ENCODE measurements around the gene CLCN6.

DNA sequence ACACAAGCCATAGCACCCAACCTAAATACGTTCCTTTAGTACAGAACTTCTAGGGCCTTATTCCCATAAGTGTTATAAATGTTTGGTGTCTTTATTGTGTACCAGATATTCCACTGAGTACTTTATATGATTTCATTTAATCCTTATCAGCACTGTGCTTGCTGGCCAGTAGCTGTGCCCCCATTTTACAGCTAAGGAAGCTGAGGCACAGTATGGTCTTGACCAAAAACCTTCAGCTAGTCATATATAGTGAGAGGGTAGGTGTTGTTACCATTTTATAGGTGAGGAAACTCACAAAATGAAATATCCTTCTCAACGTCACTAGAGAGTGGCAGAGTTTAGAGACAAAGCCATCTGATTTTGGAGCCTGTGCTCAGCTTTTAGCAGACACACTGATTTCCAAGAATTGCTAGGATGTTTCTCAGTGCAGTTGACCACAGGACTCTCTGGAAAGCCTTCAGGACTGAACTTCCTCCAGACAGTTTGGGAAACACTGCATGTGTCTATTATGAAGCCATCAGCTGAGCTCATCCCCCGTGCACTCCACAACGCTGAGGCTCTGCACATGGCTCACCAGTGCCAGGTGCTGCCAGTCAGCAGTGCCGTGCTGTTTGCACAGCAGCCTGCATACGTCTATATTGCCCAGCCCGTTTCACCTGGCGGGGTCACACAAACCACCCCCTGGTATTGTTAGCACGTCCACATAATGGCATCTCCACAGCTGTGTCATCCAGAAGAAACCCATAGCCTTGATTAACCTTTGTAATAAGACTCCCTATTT is 26.1 kb downstream of the CLCN6 start:
- TF ChIP-seq, protein P1, sequence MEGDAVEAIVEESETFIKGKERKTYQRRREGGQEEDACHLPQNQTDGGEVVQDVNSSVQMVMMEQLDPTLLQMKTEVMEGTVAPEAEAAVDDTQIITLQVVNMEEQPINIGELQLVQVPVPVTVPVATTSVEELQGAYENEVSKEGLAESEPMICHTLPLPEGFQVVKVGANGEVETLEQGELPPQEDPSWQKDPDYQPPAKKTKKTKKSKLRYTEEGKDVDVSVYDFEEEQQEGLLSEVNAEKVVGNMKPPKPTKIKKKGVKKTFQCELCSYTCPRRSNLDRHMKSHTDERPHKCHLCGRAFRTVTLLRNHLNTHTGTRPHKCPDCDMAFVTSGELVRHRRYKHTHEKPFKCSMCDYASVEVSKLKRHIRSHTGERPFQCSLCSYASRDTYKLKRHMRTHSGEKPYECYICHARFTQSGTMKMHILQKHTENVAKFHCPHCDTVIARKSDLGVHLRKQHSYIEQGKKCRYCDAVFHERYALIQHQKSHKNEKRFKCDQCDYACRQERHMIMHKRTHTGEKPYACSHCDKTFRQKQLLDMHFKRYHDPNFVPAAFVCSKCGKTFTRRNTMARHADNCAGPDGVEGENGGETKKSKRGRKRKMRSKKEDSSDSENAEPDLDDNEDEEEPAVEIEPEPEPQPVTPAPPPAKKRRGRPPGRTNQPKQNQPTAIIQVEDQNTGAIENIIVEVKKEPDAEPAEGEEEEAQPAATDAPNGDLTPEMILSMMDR (IDR thresholded peaks at IDR 0.05), result no peak
- no peak for TF ChIP-seq POLR2A (IDR thresholded peaks at IDR 0.05)

Measured in adrenal gland (tissue), 5 donors.